Activated CD4-positive, alpha-beta T cell treated with anti-CD3 and anti-CD28 coated beads for 1 hour (primary cell): ENCODE data around the gene ALG14.
"Not testable (repeated sequence)": the region's sequence is repeated elsewhere in the genome, so short reads cannot be mapped to it uniquely, and the experiment has no call there.

Experiments used
- DNase-seq: peaks from one replicate; pipeline ENCODE4 v3.0.0-alpha.2; 2020

Gene ALG14

GRCh38 chr1:95072532-95073419 lies at the start of gene ALG14:
Gene ALG14, minus strand, starts transcription at chr1:95072951. Its CDS starts 53 bp downstream, at chr1:95072898.
- DNase-seq: peak; percentile 87

- DNase-seq: no peak
Measured at GRCh38 chr1:95122151-95122697, 49.5 kb upstream of the ALG14 start.

- DNase-seq: no peak
Measured at GRCh38 chr1:95119273-95119672, 46.5 kb upstream of the ALG14 start.

- DNase-seq: no peak
Measured at GRCh38 chr1:95118710-95119109, 46.0 kb upstream of the ALG14 start.

- no peak for DNase-seq
Measured at GRCh38 chr1:95118067-95118499, 45.3 kb upstream of the ALG14 start.

- peak; percentile 25 for DNase-seq
Measured at GRCh38 chr1:95117207-95118066, 44.7 kb upstream of the ALG14 start, which contains the start of gene TLCD4. Gene TLCD4, plus strand, starts transcription at chr1:95117355. Its CDS starts 26,547 bp downstream, at chr1:95143902.

- DNase-seq: peak; percentile 31
Measured at GRCh38 chr1:95116580-95117206, 43.9 kb upstream of the ALG14 start.

GRCh38 chr1:95115708-95116137 lies 43.0 kb upstream of the ALG14 start:
- no peak for DNase-seq

GRCh38 chr1:95113684-95114083 lies 40.9 kb upstream of the ALG14 start:
- no peak for DNase-seq

- no peak for DNase-seq
Measured at GRCh38 chr1:95111014-95111413, 38.3 kb upstream of the ALG14 start.

- DNase-seq: no peak
Measured at GRCh38 chr1:95108792-95109191, 36.0 kb upstream of the ALG14 start.

- no peak for DNase-seq
Measured at GRCh38 chr1:95098196-95098595, 25.4 kb upstream of the ALG14 start.

- no peak for DNase-seq
Measured at GRCh38 chr1:95097426-95097825, 24.7 kb upstream of the ALG14 start.

GRCh38 chr1:95096218-95096841 lies 23.6 kb upstream of the ALG14 start:
- no peak for DNase-seq

GRCh38 chr1:95095833-95096217 lies 23.1 kb upstream of the ALG14 start:
- DNase-seq: no peak

- DNase-seq: no peak
Measured at GRCh38 chr1:95094923-95095322, 22.2 kb upstream of the ALG14 start.

GRCh38 chr1:95093296-95093695 lies 20.5 kb upstream of the ALG14 start:
- no peak for DNase-seq

GRCh38 chr1:95092891-95093290 lies 20.1 kb upstream of the ALG14 start:
- DNase-seq: not testable (repeated sequence)

GRCh38 chr1:95091290-95091689 lies 18.5 kb upstream of the ALG14 start:
- DNase-seq: not testable (repeated sequence)

- DNase-seq: no peak
Measured at GRCh38 chr1:95089650-95090287, 17.0 kb upstream of the ALG14 start.

GRCh38 chr1:95088303-95088702 lies 15.6 kb upstream of the ALG14 start:
- no peak for DNase-seq
